NOMO-1 treated with dmso at 0.1 percent for 144 hours (cell line): ENCODE measurements around the gene FCGR3A.
A peak's percentile ranks its signal among the peaks of the same experiment; 100 is the strongest.
"Not testable (repeated sequence)": the region's sequence is repeated elsewhere in the genome, so short reads cannot be mapped to it uniquely, and the experiment has no call there.

Source experiments
- DNase-seq: peaks from one replicate; lab custom pipeline; 2025; ENCODE audit not compliant: unreplicated experiment; lab: John Stamatoyannopoulos, UW

FCGR3A gene

GRCh38 chr1:161549652-161550051 lies at the start of gene FCGR3A:
Gene FCGR3A, minus strand, starts transcription at chr1:161549818. Its CDS starts 82 bp downstream, at chr1:161549736.
- no peak for DNase-seq

- not testable (repeated sequence) for DNase-seq
Measured at GRCh38 chr1:161597077-161597476, 47.5 kb upstream of the FCGR3A start.

DNA sequence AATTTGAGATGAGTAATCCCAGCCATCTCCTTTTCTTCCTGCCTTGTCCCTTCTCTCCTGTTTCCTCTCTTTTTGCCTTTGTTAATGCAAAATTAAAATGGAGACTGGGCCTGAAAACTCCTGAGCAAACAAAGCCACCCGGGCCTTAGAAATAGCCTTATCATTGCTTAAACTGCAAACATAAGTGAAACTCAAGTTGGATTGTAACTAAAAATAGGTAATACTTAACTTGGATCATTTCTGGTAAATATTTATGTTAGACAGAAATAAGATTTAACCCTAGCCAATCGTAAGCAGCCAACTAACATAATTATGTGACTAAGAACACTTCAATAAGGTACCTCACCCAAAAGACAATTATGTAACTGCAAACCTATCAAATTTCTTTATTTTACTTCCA lies 46.0 kb upstream of the FCGR3A start:
- not testable (repeated sequence) for DNase-seq

GRCh38 chr1:161595173-161595572 lies 45.6 kb upstream of the FCGR3A start:
- not testable (repeated sequence) for DNase-seq

DNA sequence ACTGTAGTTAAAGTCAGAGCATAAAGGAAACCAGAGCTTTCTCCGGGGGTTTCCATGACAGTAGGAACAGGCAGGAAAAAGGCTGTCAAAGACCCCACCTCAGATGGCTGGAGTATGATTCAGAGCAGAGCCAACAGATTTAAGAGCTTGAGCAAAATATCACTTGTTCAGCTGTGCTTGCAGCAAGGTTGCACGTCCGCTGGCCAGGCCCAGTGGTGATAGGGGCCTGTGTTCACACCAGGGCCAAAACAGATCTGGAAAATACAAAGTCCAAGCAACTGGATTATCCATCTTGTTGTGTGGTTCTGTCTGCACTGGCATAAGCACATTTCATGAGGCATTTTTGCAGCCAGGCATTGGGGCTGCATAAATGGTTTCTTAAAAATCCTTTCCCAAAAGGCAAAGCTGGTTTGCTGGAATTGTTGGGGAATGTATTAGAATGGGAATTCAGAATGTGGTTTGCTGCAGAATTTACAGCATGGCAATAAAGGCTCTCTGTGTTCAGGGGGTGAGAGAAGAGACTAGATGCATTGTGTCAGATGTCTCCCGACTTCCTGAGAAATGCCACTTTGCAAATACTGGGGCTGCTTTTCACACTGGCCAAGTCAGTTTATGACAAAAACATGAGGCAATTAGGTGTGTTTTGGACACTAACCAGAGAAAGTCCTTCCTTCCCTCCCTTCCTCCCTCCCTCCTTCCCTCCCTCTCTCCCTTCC lies 44.8 kb upstream of the FCGR3A start:
- DNase-seq = not testable (repeated sequence)

DNA sequence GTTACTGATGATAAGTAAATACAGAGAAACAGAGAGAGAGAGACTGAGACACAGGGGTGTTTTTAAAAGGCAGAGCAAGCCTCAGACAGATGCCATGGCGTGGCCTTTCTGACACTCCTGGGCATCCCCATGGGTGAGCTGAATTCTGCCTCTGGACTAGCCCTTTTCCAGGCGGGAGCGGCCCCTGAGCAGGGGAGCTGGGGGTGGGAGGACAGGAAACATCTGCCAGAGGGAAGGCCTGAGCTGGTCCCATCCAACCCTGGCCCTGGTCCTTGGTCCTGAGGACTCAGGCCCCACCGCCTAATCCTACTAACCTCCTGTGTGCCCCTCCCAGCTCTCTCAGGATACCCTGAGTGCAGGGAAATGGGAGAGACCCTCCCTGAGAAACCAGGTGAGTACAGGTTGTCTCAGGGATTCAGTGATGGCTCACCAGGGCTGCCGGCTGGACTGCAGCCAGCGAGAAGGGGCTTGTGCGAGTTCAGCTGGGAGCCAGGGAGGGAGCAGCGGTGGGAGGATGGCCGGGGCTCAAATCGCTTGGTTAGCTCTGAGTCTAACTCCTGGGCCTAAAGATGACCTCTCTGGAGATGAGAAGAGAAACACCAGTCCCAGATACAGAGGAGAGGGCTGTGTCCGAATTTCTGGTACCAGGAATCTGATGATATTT lies 43.6 kb upstream of the FCGR3A start:
- DNase-seq = not testable (repeated sequence)

DNA sequence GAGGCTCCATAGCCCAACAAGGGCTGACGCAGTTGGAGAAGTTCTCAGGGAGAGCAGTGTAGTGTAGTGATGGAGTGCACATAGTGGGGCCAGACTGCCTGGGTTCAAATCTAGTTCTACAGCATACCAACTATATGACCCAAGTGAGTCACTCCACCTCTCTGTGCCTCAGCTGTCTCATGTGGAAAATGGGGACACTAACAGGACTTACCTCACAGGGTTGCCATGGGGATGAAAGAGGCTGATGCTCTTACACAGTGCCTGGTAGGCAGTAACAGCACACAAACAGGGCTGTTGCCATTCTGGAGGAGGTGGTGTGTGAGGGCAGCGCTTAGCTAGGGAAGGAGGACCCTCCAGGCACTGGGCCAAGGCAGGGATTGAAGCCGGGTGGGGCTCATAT lies 43.0 kb upstream of the FCGR3A start:
- not testable (repeated sequence) for DNase-seq

DNA sequence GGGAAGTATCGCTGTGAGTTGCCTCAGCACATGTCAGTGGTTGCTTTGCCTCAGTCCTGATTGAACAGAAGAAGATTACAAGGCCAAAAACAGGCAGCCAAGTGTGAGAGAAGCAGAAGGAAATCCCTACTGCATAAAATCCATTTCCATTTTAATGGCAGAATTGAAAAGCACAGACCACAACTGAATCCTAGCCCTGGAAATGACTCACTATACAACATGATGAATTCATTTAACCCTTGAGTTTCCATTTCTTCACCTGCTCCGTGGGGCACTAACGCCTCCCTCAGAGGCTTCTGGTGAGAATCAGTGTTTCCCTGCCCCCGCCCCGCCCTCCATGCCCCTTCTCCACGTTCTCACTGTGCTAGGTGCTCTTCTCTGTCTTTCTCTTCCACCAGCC lies 40.3 kb upstream of the FCGR3A start:
- not testable (repeated sequence) for DNase-seq

GRCh38 chr1:161589365-161589764 lies 39.7 kb upstream of the FCGR3A start:
- not testable (repeated sequence) for DNase-seq

GRCh38 chr1:161588596-161588995 lies 39.0 kb upstream of the FCGR3A start:
- DNase-seq = not testable (repeated sequence)

- DNase-seq = not testable (repeated sequence)
Measured at GRCh38 chr1:161582882-161583281, 33.3 kb upstream of the FCGR3A start.

DNA sequence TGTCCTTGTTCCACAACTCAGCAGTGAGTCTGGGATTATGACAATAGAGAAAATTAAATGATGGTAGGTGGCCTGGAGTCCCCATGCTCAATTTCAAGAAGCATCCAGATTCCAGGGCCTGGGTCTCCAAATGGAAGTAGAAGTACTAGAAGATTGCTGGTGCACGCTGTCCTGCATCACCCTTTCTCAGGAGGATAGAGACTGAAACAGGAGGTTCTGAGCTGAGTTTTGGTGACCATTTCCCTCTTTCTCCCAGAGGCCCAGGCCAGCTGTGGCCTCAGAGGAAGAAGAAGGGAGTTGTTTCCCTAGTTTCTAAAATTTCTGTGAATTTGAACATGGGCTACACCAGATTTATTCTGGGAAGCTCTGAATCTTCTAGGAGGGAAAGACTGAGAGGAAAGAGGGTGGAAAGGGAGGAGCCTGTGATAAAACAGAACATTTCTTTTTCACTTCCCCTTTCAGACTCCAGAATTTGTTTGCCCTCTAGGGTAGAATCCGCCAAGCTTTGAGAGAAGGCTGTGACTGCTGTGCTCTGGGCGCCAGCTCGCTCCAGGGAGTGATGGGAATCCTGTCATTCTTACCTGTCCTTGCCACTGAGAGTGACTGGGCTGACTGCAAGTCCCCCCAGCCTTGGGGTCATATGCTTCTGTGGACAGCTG lies 31.4 kb upstream of the FCGR3A start:
- not testable (repeated sequence) for DNase-seq

DNA sequence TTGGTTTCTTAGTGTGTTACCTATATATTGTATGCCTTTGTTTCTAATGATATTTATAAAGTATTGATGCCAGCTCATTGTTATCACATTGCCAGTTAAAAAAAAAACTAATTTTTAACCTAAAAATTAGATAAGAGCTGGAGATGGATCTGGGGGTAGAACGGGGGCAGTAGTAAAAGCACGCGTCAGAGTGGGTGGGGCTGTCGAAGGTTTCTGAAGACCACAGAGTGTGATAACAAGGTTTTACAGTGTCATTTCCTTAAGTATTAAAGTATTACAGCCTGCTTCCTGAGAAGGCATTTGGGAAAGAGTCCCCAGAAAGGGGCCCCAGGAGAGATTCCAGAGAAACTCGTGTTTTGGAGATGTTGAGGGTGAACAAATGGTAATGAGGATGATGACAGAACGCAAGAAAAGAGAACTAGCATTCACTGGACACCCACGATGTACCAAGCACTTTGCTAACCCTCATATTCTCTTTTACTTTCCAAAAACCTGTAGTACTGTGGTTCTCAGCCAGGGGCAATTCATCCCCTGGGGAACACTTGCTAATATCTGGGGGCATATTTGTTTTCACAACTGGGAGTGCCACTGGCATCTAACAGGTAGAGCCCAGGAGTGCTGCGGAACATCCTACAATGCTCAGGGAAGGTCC lies 30.4 kb upstream of the FCGR3A start:
- DNase-seq = not testable (repeated sequence)

DNA sequence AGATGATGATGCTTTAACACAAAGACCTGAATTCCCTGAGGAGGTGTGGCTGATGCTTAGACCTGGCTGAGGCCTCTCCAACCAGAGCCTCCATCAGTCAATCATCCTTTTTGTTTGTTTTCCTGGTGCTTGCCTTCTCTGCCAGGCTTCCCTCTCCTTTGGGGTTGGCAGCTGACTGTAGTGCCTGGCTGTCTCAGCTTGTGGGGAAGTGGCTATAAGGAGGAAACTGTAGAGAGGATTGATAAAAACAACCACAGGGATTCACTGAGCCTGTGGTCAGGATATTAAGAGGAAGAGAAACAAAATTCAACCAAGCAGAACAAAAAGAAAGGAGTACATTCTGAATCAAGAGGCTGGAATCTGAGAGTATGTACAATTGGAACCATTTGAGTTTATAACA lies 27.1 kb upstream of the FCGR3A start:
- not testable (repeated sequence) for DNase-seq

GRCh38 chr1:161571703-161572102 lies 22.1 kb upstream of the FCGR3A start:
- DNase-seq = not testable (repeated sequence)

DNA sequence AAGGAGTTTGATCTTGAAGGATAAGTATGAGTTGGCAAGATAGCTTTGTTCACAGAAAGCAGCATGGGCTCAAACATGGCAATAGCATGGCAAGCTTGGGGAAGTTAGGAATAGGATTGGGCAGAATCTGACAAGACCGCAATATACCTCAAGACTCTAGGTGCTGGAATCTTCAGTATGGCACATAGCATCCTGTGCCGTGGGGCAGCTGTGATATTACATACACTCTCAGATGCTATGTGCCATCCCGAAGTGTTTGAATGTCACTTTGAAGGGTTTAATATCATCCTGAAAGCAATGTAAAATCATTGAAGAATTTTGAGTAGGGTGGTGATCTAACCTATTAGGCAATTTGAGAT lies 17.0 kb upstream of the FCGR3A start:
- not testable (repeated sequence) for DNase-seq

- DNase-seq = not testable (repeated sequence)
Measured at GRCh38 chr1:161563522-161563921, 13.9 kb upstream of the FCGR3A start.

GRCh38 chr1:161562441-161562840 lies 12.8 kb upstream of the FCGR3A start:
- DNase-seq = not testable (repeated sequence)

DNA sequence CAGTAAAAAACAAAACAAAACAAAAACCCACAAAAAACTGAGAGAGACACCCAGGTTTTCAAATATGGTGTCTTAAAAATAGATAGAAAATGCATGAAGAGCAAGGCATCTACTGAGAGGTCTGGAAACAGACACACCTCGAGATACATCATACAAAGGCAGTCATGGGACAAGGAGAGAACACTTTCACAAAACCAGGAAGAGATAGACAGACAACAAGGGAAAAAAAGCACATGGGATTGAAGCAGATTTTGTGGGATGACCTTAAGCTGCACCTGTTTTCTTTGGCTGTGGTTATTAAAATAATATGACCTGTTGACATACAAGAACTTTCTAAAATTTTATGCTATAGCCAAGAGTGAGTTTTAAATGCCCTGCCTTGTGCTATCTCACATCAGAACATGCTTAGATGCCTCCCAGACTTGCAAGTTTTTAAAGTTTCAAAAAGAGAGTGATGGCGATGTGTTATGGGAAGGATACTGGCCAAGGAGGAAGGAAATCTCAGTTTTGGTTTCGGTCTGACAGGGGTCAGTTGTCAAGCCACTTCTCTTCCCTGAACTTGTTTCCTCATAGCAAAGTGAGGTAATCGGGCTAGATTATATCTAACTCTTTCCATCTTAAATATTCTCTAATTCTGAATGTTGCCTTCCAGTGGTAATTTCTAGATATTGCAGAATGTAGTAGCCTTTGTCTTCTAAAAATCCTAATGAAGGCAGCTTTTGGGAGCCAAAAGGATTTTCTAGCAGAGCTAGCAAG lies 11.5 kb upstream of the FCGR3A start:
- DNase-seq = peak; percentile 79
